Smooth muscle cell (in vitro differentiated cells): ENCODE results near the gene SPDL1. TPM values are rescaled to one million over a fixed set of nuclear protein-coding genes. Genes with fewer than 3 reads are reported as not detected.

Experiments used
- DNase-seq: peaks from one replicate; lab custom pipeline; 2025; ENCODE audit not compliant: unreplicated experiment; lab: John Stamatoyannopoulos, UW
- H2AFZ ChIP-seq: fragments of 200-600 bp; sonication (generic); 2 replicates; pipeline ENCODE4 v1.6.0; 2016; ENCODE audit warnings: antibody characterized with exemption, low read depth, mild to moderate bottlenecking
- H3F3A ChIP-seq: fragments of 200-600 bp; sonication (generic); 2 replicates; pipeline ENCODE4 v1.6.0; 2017; ENCODE audit warnings: antibody characterized with exemption, low read depth
- H3K27ac ChIP-seq: fragments of 200-600 bp; sonication (generic); 2 replicates; pipeline ENCODE4 v1.5.1; 2016; ENCODE audit warnings: low read depth, mild to moderate bottlenecking
- H3K27me3 ChIP-seq: fragments of 200-600 bp; sonication (generic); 2 replicates; pipeline ENCODE4 v1.6.1; 2016; ENCODE audit warnings: low read depth, mild to moderate bottlenecking
- H3K36me3 ChIP-seq: fragments of 200-600 bp; sonication (generic); 2 replicates; pipeline ENCODE4 v1.5.1; 2016; ENCODE audit warnings: low read depth
- H3K4me1 ChIP-seq: fragments of 200-600 bp; sonication (generic); 2 replicates; pipeline ENCODE4 v1.5.1; 2016; ENCODE audit warnings: low read depth
- H3K4me2 ChIP-seq: fragments of 200-600 bp; sonication (generic); 2 replicates; pipeline ENCODE4 v1.6.0; 2016; ENCODE audit warnings: mild to moderate bottlenecking
- H3K4me3 ChIP-seq: fragments of 200-600 bp; sonication (generic); 2 replicates; pipeline ENCODE4 v1.5.1; 2016; ENCODE audit warnings: mild to moderate bottlenecking
- H3K79me2 ChIP-seq: fragments of 200-600 bp; sonication (generic); 2 replicates; pipeline ENCODE4 v1.6.0; 2016; ENCODE audit warnings: low read depth, mild to moderate bottlenecking
- H3K9ac ChIP-seq: fragments of 200-600 bp; sonication (generic); 2 replicates; pipeline ENCODE4 v1.6.0; 2016; ENCODE audit warnings: low read depth
- H3K9me3 ChIP-seq: fragments of 200-600 bp; sonication (generic); replicated peaks from 2 replicates; pipeline ENCODE4 v1.5.1; 2016; ENCODE audit warnings: low read depth
- H4K20me1 ChIP-seq: fragments of 200-600 bp; sonication (generic); 2 replicates; pipeline ENCODE4 v1.6.0; 2016; ENCODE audit warnings: low read depth
- CTCF ChIP-seq: fragments of 200-600 bp; sonication (generic); IDR thresholded peaks from 2 replicates; pipeline ENCODE4 v1.5.1; 2017; ENCODE audit warnings: borderline replicate concordance, mild to moderate bottlenecking, antibody characterized with exemption; ENCODE audit not compliant: insufficient read depth, poor library complexity, severe bottlenecking
- WGBS: methylation state at CpG from one replicate; pipeline ENCODE4 v1.1.7; 2016; ENCODE audit warnings: low lambda C conversion rate; 5-methylcytosine and 5-hydroxymethylcytosine counted together
- polyA plus RNA-seq: library from polyadenylated mRNA; unstranded; fragments of >200 nt; fragmentation: Nextera tagmentation; extraction: Ambion mirVana; gene quantifications from 2 replicates; pipeline ENCODE4 v1.2.1, GENCODE V29; 2016
- total RNA-seq: library from RNA; depleted of rRNA; stranded (reverse); fragments of >200 nt; gene quantifications from 2 replicates; pipeline ENCODE4 v1.2.3, GENCODE V29; 2014

SPDL1 gene
- total and polyA plus RNA-seq, 2 experiments from 2014 or later: 28.0 to 75.2 TPM

- DNase-seq: no peak
- WGBS: 73% methylated on average over 7 of the region's 7 CpGs
Observed at GRCh38 chr5:169649486-169649885, 65.9 kb downstream of the SPDL1 start.

GRCh38 chr5:169650701-169651331 lies 67.2 kb downstream of the SPDL1 start:
- no peak for TF ChIP-seq CTCF
- Histone ChIP-seq H3F3A (peaks cover 13% of the 10 kb centered on the region), H3K36me3 (no peaks in the 10 kb centered on the region), H3K27me3 (no peaks in the 10 kb centered on the region), H3K27ac (peak overlapping the region; percentile 97), H4K20me1 (no peaks in the 10 kb centered on the region), H3K4me3 (no peak overlapping the region), H3K9me3 (no peaks in the 10 kb centered on the region), H2AFZ (peak overlapping the region; percentile 71), H3K4me2 (peak overlapping the region; percentile 69), H3K79me2 (no peaks in the 10 kb centered on the region), H3K4me1 (peaks cover 6% of the 10 kb centered on the region), H3K9ac (peak overlapping the region; percentile 73)
- WGBS: 35% methylated on average over 5 of the region's 5 CpGs
- DNase-seq: no peak

More at GRCh38 chr5:169649486-169649885, 65.9 kb downstream of the SPDL1 start:
- Histone ChIP-seq H3K79me2 (no peaks in the 10 kb centered on the region), H3K27ac (peak overlapping the region; percentile 97), H3K4me2 (no peak overlapping the region), H3K36me3 (no peaks in the 10 kb centered on the region), H3F3A (peaks cover 13% of the 10 kb centered on the region), H4K20me1 (no peaks in the 10 kb centered on the region), H3K9me3 (no peaks in the 10 kb centered on the region), H3K4me3 (no peak overlapping the region), H2AFZ (no peak overlapping the region), H3K4me1 (peaks cover 6% of the 10 kb centered on the region), H3K9ac (no peak overlapping the region), H3K27me3 (no peaks in the 10 kb centered on the region)
- TF ChIP-seq CTCF: no peak

- TF ChIP-seq CTCF: no peak
- H3K4me3 ChIP-seq: no peak overlapping the region
- H3K27ac ChIP-seq: peak overlapping the region; percentile 97
- peaks cover 13% of the 10 kb centered on the region for H3F3A ChIP-seq
- DNase-seq: no peak
- no peaks in the 10 kb centered on the region for H3K79me2 ChIP-seq
- H3K36me3 ChIP-seq: no peaks in the 10 kb centered on the region
- H4K20me1 ChIP-seq: no peaks in the 10 kb centered on the region
- no peaks in the 10 kb centered on the region for H3K9me3 ChIP-seq
- peak overlapping the region; percentile 69 for H3K4me2 ChIP-seq
- peaks cover 6% of the 10 kb centered on the region for H3K4me1 ChIP-seq
- peak overlapping the region; percentile 66 for H3K9ac ChIP-seq
- no peaks in the 10 kb centered on the region for H3K27me3 ChIP-seq
- no peak overlapping the region for H2AFZ ChIP-seq
- 39% methylated on average over 5 of the region's 5 CpGs for WGBS
Observed at GRCh38 chr5:169651526-169651925, 68.0 kb downstream of the SPDL1 start.

- Histone ChIP-seq H3K4me2 (peak overlapping the region; percentile 69), H3K79me2 (no peaks in the 10 kb centered on the region), H3K27ac (peak overlapping the region; percentile 97), H3K27me3 (no peaks in the 10 kb centered on the region), H3K36me3 (no peaks in the 10 kb centered on the region), H3F3A (peaks cover 13% of the 10 kb centered on the region), H3K9me3 (no peaks in the 10 kb centered on the region), H3K4me1 (peaks cover 6% of the 10 kb centered on the region), H4K20me1 (no peaks in the 10 kb centered on the region), H3K4me3 (no peak overlapping the region), H2AFZ (no peak overlapping the region), H3K9ac (no peak overlapping the region)
- DNase-seq: no peak
- WGBS: 27% methylated on average over 1 of the region's 1 CpG
- no peak for TF ChIP-seq CTCF
Observed at GRCh38 chr5:169652057-169652456, 68.5 kb downstream of the SPDL1 start.
